Body of pancreas (tissue), 4 donors: ENCODE measurements around the gene PAX8. TPM values are rescaled to one million over a fixed set of nuclear protein-coding genes. Genes with fewer than 3 reads are reported as not detected.

Experiments used
- ATAC-seq: fragments of 150-250 bp; one replicate; pipeline ENCODE4 v1.9.1; 2016
- DNase-seq, 4 donors: peaks; one replicate each; pipeline ENCODE4 v3.0.0-alpha.2; 2019
- H3K27ac ChIP-seq, 4 donors: fragments of 200-600 bp; sonication (generic); 1 replicate in 3 of 4; 2 replicates in 1 of 4; pipeline versions ENCODE4 v1.5.1 to v1.6.1; 2016 to 2019; ENCODE audit warnings: mild to moderate bottlenecking in 1 of 4, mixed read lengths in 1 of 4, moderate library complexity in 1 of 4
- H3K27me3 ChIP-seq, 2 donors: fragments of 200-600 bp; sonication (generic); one replicate each; pipeline ENCODE4 v1.6.0; 2016; ENCODE audit warnings: mild to moderate bottlenecking in 1 of 2
- H3K36me3 ChIP-seq, 2 donors: fragments of 200-600 bp; sonication (generic); replicated peaks in 1 of 2; 2 replicates each; pipeline ENCODE4 v1.5.1; 2016; ENCODE audit warnings: low read depth in 2 of 2; ENCODE audit not compliant: insufficient read depth in 1 of 2
- H3K4me1 ChIP-seq: fragments of 200-600 bp; sonication (generic); one replicate; pipeline ENCODE4 v1.6.0; 2016
- H3K4me3 ChIP-seq, 2 donors: fragments of 200-600 bp; sonication (generic); 1 replicate in 1 of 2; 2 replicates in 1 of 2; pipeline ENCODE4 v1.5.1; 2016 to 2019
- H3K9me3 ChIP-seq, 3 donors: fragments of 200-600 bp; sonication (generic); 1 replicate in 2 of 3; 2 replicates in 1 of 3; pipeline ENCODE4 v1.5.1; 2016
- CTCF ChIP-seq, 7 experiments: fragments of 450-650 bp in 4 of 7; fragments of 200-600 bp in 3 of 7; sonication (generic) in 3 of 7; IDR thresholded peaks; one replicate each; pipeline ENCODE4 v1.5.1; 2016 to 2019; ENCODE audit warnings: antibody characterized with exemption in 7 of 7
- POLR2A ChIP-seq, 3 donors: fragments of 450-650 bp; IDR thresholded peaks; one replicate each; pipeline ENCODE4 v1.6.1; 2016; ENCODE audit warnings: antibody characterized with exemption in 3 of 3, mild to moderate bottlenecking in 2 of 3
- WGBS, 2 donors: methylation state at CpG; one replicate each; pipeline ENCODE4 v1.1.5; 2017; 5-methylcytosine and 5-hydroxymethylcytosine counted together
- intact Hi-C: fragments of 100-400 bp; cut with DNase I; formaldehyde crosslinking; loops from one replicate; pipeline ENCODE4 v1.15.1; 2023
- total RNA-seq, 2 donors: library from RNA; depleted of rRNA; stranded (reverse); fragments of >200 nt; gene quantifications; one replicate each; pipeline ENCODE4 v1.1.0, GENCODE V29; 2016

Gene PAX8
- total RNA-seq, 2 donors from 2014 or later, result 0.52 to 2.3 TPM

- 87 to 90% methylated on average over 11 of the region's 11 CpGs for WGBS, 2 donors
- intact Hi-C loops, result no loop called here
- no peak overlapping the region for H3K27ac ChIP-seq
- ATAC-seq (no peak), DNase-seq (no peak)
- peaks cover 4 to 10% of the 10 kb centered on the region in 2 donors for H3K36me3 ChIP-seq
- TF ChIP-seq POLR2A (IDR thresholded peaks at IDR 0.05) (no peak), CTCF (IDR thresholded peaks at IDR 0.05) (no peak)
- H3K27me3 ChIP-seq, result no peaks in the 10 kb centered on the region
- H3K4me1 ChIP-seq, result peaks cover 27% of the 10 kb centered on the region
- no peaks in the 10 kb centered on the region for H3K9me3 ChIP-seq
- H3K4me3 ChIP-seq, result no peak overlapping the region
Measured at GRCh38 chr2:113195923-113196501, 82.7 kb downstream of the PAX8 start.

GRCh38 chr2:113192459-113193100, 86.1 kb downstream of the PAX8 start:
- Histone ChIP-seq H3K27me3 (no peaks in the 10 kb centered on the region), H3K4me3 (no peak overlapping the region), H3K27ac (no peak overlapping the region), H3K36me3 (peaks cover 4 to 10% of the 10 kb centered on the region in 2 donors), H3K4me1 (peaks cover under 1% of the 10 kb centered on the region), H3K9me3 (no peaks in the 10 kb centered on the region)
- DNase-seq, result no peak
- WGBS, 2 donors, result 91 to 92% methylated on average over 6 to 7 of the region's 7 CpGs
- no peak for ATAC-seq
- intact Hi-C loops, result no loop called here
- no peak for TF ChIP-seq CTCF (IDR thresholded peaks at IDR 0.05)
- TF ChIP-seq POLR2A (IDR thresholded peaks at IDR 0.05), result no peak

- no peak overlapping the region for H3K27ac ChIP-seq
- no peaks in the 10 kb centered on the region for H3K9me3 ChIP-seq
- no peak overlapping the region for H3K4me3 ChIP-seq
- ATAC-seq (no peak), DNase-seq (no peak)
- H3K36me3 ChIP-seq, result peaks cover 4 to 8% of the 10 kb centered on the region in 2 donors
- intact Hi-C loops, result no loop called here
- H3K4me1 ChIP-seq, result peaks cover 3% of the 10 kb centered on the region
- TF ChIP-seq CTCF (IDR thresholded peaks at IDR 0.05) (no peak), POLR2A (IDR thresholded peaks at IDR 0.05) (no peak)
- WGBS, 2 donors, result 78 to 90% methylated on average over 1 of the region's 1 CpG
- H3K27me3 ChIP-seq, result no peaks in the 10 kb centered on the region
Measured at GRCh38 chr2:113190871-113191270, 87.8 kb downstream of the PAX8 start.

- DNase-seq (no peak), ATAC-seq (no peak)
- H3K9me3 ChIP-seq, result no peaks in the 10 kb centered on the region
- TF ChIP-seq CTCF (IDR thresholded peaks at IDR 0.05) (no peak), POLR2A (IDR thresholded peaks at IDR 0.05) (no peak)
- intact Hi-C loops, result no loop called here
- H3K27me3 ChIP-seq, result no peaks in the 10 kb centered on the region
- H3K27ac ChIP-seq, result no peak overlapping the region
- peaks cover 11% of the 10 kb centered on the region for H3K4me1 ChIP-seq
- 76 to 77% methylated on average over 6 of the region's 6 CpGs for WGBS, 2 donors
- H3K4me3 ChIP-seq, result no peak overlapping the region
- peaks cover 2 to 4% of the 10 kb centered on the region in 2 donors for H3K36me3 ChIP-seq
Measured at GRCh38 chr2:113187771-113188170, 91.0 kb downstream of the PAX8 start.

GRCh38 chr2:113186433-113186796, 92.3 kb downstream of the PAX8 start:
- WGBS, 2 donors, result 74 to 77% methylated on average over 5 of the region's 5 CpGs
- intact Hi-C loops, result no loop called here
- DNase-seq (no peak), ATAC-seq (no peak)
- Histone ChIP-seq H3K4me1 (peaks cover 23% of the 10 kb centered on the region), H3K36me3 (no peaks in the 10 kb centered on the region), H3K4me3 (no peak overlapping the region), H3K9me3 (no peaks in the 10 kb centered on the region), H3K27ac (no peak overlapping the region), H3K27me3 (no peaks in the 10 kb centered on the region)
- TF ChIP-seq POLR2A (IDR thresholded peaks at IDR 0.05) (no peak), CTCF (IDR thresholded peaks at IDR 0.05) (no peak)
